ENCODE measurements around the gene MACROD2. TPM values are rescaled to one million over a fixed set of nuclear protein-coding genes. Genes with fewer than 3 reads are reported as not detected.

Gene MACROD2
- total RNA-seq, 1 experiment from 2014 or later, result 0.12 TPM

GRCh38 chr20:15928946-15929345 lies 1933.6 kb downstream of the MACROD2 start:
- no peak for DNase-seq
- Histone ChIP-seq H3K36me3 (no peaks in the 10 kb centered on the region), H3K27me3 (no peaks in the 10 kb centered on the region), H3K4me1 (peaks cover 7% of the 10 kb centered on the region; the same call in 1 of the 2 replicates), H3K4me3 (no peak overlapping the region), H3K9me3 (replicated peaks) (no peaks in the 10 kb centered on the region), H3K27ac (no peak overlapping the region)

GRCh38 chr20:15930311-15931305 lies 1935.3 kb downstream of the MACROD2 start:
- DNase-seq, result peak in 1 of 2 experiments; percentile 34
- no peaks in the 10 kb centered on the region for H3K9me3 ChIP-seq (replicated peaks)
- no peaks in the 10 kb centered on the region for H3K36me3 ChIP-seq
- H3K27ac ChIP-seq, result no peak overlapping the region
- no peaks in the 10 kb centered on the region for H3K27me3 ChIP-seq
- peaks cover 7% of the 10 kb centered on the region; the same call in 1 of the 2 replicates for H3K4me1 ChIP-seq
- H3K4me3 ChIP-seq, result no peak overlapping the region

GRCh38 chr20:15931897-15932296 lies 1936.6 kb downstream of the MACROD2 start:
- DNase-seq, result no peak
- Histone ChIP-seq H3K27ac (no peak overlapping the region), H3K4me1 (peaks cover 7% of the 10 kb centered on the region; the same call in 1 of the 2 replicates)

GRCh38 chr20:15937179-15937578 lies 1941.9 kb downstream of the MACROD2 start:
- Histone ChIP-seq H3K27me3 (no peaks in the 10 kb centered on the region), H3K4me1 (0 out of 2 replicates have a peak, but pooled peaks cover 2% of the 10 kb centered on the region), H3K4me3 (no peak overlapping the region), H3K36me3 (no peaks in the 10 kb centered on the region), H3K27ac (no peak overlapping the region), H3K9me3 (replicated peaks) (no peaks in the 10 kb centered on the region)
- DNase-seq, result no peak

More at GRCh38 chr20:15931897-15932296, 1936.6 kb downstream of the MACROD2 start:
- no peak overlapping the region for H3K4me3 ChIP-seq
- H3K9me3 ChIP-seq (replicated peaks), result no peaks in the 10 kb centered on the region
- H3K27me3 ChIP-seq, result no peaks in the 10 kb centered on the region
- H3K36me3 ChIP-seq, result no peaks in the 10 kb centered on the region

GRCh38 chr20:15938847-15939246 lies 1943.5 kb downstream of the MACROD2 start:
- no peak for DNase-seq
- Histone ChIP-seq H3K9me3 (replicated peaks) (no peaks in the 10 kb centered on the region), H3K4me1 (0 out of 2 replicates have a peak, but pooled peaks cover 2% of the 10 kb centered on the region), H3K4me3 (no peak overlapping the region), H3K36me3 (no peaks in the 10 kb centered on the region), H3K27me3 (no peaks in the 10 kb centered on the region), H3K27ac (no peak overlapping the region)

- DNase-seq, result no peak
- Histone ChIP-seq H3K4me1 (0 out of 2 replicates have a peak, but pooled peaks cover 2% of the 10 kb centered on the region), H3K9me3 (replicated peaks) (no peaks in the 10 kb centered on the region), H3K4me3 (no peak overlapping the region), H3K27me3 (no peaks in the 10 kb centered on the region), H3K27ac (no peak overlapping the region), H3K36me3 (no peaks in the 10 kb centered on the region)
These were observed 1944.8 kb downstream of the MACROD2 start for GRCh38 chr20:15940127-15940526.

GRCh38 chr20:15942130-15942529 lies 1946.8 kb downstream of the MACROD2 start:
- Histone ChIP-seq H3K36me3 (no peaks in the 10 kb centered on the region), H3K4me3 (no peak overlapping the region), H3K27ac (no peak overlapping the region), H3K9me3 (replicated peaks) (no peaks in the 10 kb centered on the region), H3K4me1 (0 out of 2 replicates have a peak, but pooled peaks cover 2% of the 10 kb centered on the region), H3K27me3 (no peaks in the 10 kb centered on the region)
- DNase-seq, result peak; percentile 34 to 35

- no peak for DNase-seq
- H3K9me3 ChIP-seq (replicated peaks), result no peaks in the 10 kb centered on the region
These were observed 1950.0 kb downstream of the MACROD2 start for GRCh38 chr20:15945289-15945688.

GRCh38 chr20:15949391-15949790 lies 1954.1 kb downstream of the MACROD2 start:
- no peak for DNase-seq
- no peaks in the 10 kb centered on the region for H3K36me3 ChIP-seq
- H3K27ac ChIP-seq, result no peak overlapping the region
- no peaks in the 10 kb centered on the region for H3K27me3 ChIP-seq
- no peak overlapping the region for H3K4me3 ChIP-seq
- H3K9me3 ChIP-seq (replicated peaks), result no peaks in the 10 kb centered on the region
- H3K4me1 ChIP-seq, result no peaks in the 10 kb centered on the region

More at GRCh38 chr20:15945289-15945688, 1950.0 kb downstream of the MACROD2 start:
- Histone ChIP-seq H3K36me3 (no peaks in the 10 kb centered on the region), H3K27ac (no peak overlapping the region), H3K4me3 (no peak overlapping the region), H3K27me3 (no peaks in the 10 kb centered on the region), H3K4me1 (0 out of 2 replicates have a peak, but pooled peaks cover 2% of the 10 kb centered on the region)

- no peaks in the 10 kb centered on the region for H3K36me3 ChIP-seq
- peak in 1 of 2 experiments; percentile 3 for DNase-seq
These were observed 1956.3 kb downstream of the MACROD2 start for GRCh38 chr20:15951658-15952057.

GRCh38 chr20:15958142-15958541 lies 1962.8 kb downstream of the MACROD2 start:
- H3K4me3 ChIP-seq, result no peak overlapping the region
- H3K9me3 ChIP-seq (replicated peaks), result no peaks in the 10 kb centered on the region
- DNase-seq, result no peak
- H3K27me3 ChIP-seq, result no peaks in the 10 kb centered on the region
- H3K27ac ChIP-seq, result no peak overlapping the region
- H3K36me3 ChIP-seq, result no peaks in the 10 kb centered on the region
- H3K4me1 ChIP-seq, result no peaks in the 10 kb centered on the region

More at GRCh38 chr20:15951658-15952057, 1956.3 kb downstream of the MACROD2 start:
- Histone ChIP-seq H3K27ac (no peak overlapping the region), H3K9me3 (replicated peaks) (no peaks in the 10 kb centered on the region), H3K4me1 (no peaks in the 10 kb centered on the region), H3K27me3 (no peaks in the 10 kb centered on the region), H3K4me3 (no peak overlapping the region)

GRCh38 chr20:15965165-15965564 lies 1969.8 kb downstream of the MACROD2 start:
- Histone ChIP-seq H3K4me1 (no peaks in the 10 kb centered on the region), H3K27me3 (no peaks in the 10 kb centered on the region), H3K36me3 (no peaks in the 10 kb centered on the region), H3K27ac (no peak overlapping the region), H3K9me3 (replicated peaks) (no peaks in the 10 kb centered on the region), H3K4me3 (no peak overlapping the region)
- DNase-seq, result no peak

- Histone ChIP-seq H3K27me3 (no peaks in the 10 kb centered on the region), H3K36me3 (no peaks in the 10 kb centered on the region)
- no peak for DNase-seq
These were observed 1972.0 kb downstream of the MACROD2 start for GRCh38 chr20:15967334-15967733.

GRCh38 chr20:15976047-15976736 lies 1980.9 kb downstream of the MACROD2 start:
- peak; percentile 9 to 14 for DNase-seq
- no peak overlapping the region for H3K4me3 ChIP-seq

More at GRCh38 chr20:15967334-15967733, 1972.0 kb downstream of the MACROD2 start:
- no peaks in the 10 kb centered on the region for H3K9me3 ChIP-seq (replicated peaks)
- no peaks in the 10 kb centered on the region for H3K4me1 ChIP-seq
- H3K4me3 ChIP-seq, result no peak overlapping the region
- H3K27ac ChIP-seq, result no peak overlapping the region

GRCh38 chr20:15977026-15977425 lies 1981.7 kb downstream of the MACROD2 start:
- Histone ChIP-seq H3K4me3 (no peak overlapping the region), H3K9me3 (replicated peaks) (no peaks in the 10 kb centered on the region), H3K27me3 (no peaks in the 10 kb centered on the region), H3K4me1 (no peaks in the 10 kb centered on the region), H3K36me3 (no peaks in the 10 kb centered on the region), H3K27ac (no peak overlapping the region)
- DNase-seq, result no peak

More at GRCh38 chr20:15976047-15976736, 1980.9 kb downstream of the MACROD2 start:
- Histone ChIP-seq H3K27ac (no peak overlapping the region), H3K36me3 (no peaks in the 10 kb centered on the region), H3K9me3 (replicated peaks) (no peaks in the 10 kb centered on the region), H3K4me1 (no peaks in the 10 kb centered on the region), H3K27me3 (no peaks in the 10 kb centered on the region)
